GM19452 (cell line): ENCODE results near the gene ZEB1.
A peak's percentile ranks its signal among the peaks of the same experiment; 100 is the strongest.
"Not testable (repeated sequence)": the region's sequence is repeated elsewhere in the genome, so short reads cannot be mapped to it uniquely, and the experiment has no call there.

Experiments
- ATAC-seq: cut with Tn5 transposase; IDR thresholded peaks from one replicate; pipeline ENCODE4 v1.9.1; 2021; ENCODE audit not compliant: unreplicated experiment

The ZEB1 gene

GRCh38 chr10:31364238-31364637, 45.2 kb downstream of the ZEB1 start:
- not testable (repeated sequence) for ATAC-seq

DNA sequence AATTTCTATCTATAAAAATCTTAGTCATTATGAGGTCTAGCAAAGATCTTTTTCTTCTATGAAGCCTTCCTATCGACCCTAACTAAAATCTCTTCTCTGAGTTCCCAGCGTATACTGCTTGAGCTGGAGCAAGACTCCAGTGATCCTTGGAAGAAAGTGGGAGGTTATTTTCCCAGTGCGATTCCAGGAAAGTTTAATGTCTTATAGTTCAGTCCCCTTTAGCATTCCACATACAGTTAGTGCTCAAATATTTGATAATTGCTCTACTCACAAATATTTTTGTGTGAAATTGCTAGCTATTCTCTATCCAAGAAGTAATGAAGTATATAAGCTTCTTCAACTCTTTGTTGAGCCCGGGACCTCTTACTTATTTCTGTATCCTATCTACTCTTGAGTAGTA, 47.7 kb downstream of the ZEB1 start:
- no peak for ATAC-seq

GRCh38 chr10:31368724-31369123, 49.7 kb downstream of the ZEB1 start:
- no peak for ATAC-seq

DNA sequence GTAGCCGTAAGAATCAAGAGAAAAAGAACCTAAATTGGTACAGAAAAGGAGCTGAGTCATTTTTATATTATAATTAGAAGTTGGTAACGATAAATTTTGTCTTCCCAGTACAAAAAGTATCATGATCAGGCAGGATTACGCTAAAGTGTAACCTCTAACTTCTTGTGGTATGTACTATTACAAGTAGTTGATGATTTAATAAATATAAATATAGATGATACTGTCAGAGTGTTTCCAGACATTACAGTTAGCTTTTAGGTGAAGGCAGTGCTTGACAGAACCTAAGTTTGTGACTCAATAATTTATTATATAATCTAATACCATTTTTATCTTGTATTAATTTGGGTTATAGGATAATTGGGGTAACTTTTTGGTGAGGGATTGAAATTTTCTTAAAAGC, 53.4 kb downstream of the ZEB1 start:
- ATAC-seq: no peak

GRCh38 chr10:31374146-31374696, 55.2 kb downstream of the ZEB1 start:
- no peak for ATAC-seq

GRCh38 chr10:31381171-31381570, 62.2 kb downstream of the ZEB1 start:
- no peak for ATAC-seq

DNA sequence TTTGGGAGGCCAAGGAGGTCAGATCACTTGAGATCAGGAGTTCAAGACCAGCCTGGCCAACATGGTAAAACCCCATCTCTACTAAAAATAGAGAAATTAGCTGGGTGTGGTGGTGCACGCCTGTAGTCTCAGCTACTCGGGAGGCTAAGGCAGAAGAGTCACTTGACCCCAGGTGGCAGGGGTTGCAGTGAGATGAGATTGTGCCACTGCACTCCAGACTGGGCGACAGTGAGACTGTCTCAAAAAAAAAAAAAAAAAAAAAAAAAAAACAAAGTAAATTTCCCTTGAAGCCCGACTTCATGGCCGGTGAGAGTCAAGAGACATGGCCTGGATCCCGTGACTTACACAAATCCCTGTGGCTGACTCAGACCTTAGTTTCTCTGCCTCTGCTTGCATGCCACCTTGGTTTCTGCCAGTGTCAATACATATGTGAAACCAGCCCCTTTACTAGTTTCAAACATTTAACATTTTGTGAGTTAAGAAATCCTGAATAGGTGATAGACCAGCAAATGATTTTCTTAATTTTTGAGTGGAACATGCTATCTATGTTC, 62.8 kb downstream of the ZEB1 start:
- ATAC-seq: no peak

DNA sequence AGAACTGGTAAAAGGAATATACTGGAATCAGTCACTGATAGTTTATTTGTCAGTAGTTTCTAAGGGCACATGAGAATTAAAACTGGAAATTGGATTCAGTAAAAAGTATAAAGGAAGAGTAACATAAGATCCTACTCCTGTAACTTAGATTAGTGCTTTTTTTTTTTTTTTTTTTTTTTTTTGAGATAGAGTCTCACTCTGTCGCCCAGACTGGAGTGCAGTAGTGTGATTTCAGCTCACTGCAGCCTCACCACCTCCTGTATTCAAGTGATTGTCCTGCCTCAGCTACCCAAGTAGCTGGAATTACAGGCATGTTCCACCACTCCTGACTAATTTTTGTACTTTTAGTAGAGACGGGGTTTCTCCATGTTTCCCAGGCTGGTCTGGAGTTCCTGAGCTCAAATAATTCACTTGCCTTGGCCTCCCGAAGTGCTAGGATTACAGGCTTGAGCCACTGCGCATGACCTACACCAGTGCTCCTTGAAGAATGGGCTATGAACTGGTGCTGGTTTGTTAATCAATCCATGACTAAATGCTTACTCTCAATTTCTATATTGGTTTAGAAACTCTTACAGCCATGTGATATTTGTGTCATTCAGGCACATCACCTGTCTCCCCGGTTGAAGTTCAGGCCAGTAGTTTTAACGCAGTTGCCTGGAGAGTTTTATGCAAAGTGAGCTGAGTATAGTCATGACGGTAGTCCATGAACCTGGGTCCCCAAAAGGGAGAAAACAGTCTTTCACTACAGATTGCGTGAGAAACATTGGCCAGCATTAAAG, 65.0 kb downstream of the ZEB1 start:
- ATAC-seq: peak; percentile 97

DNA sequence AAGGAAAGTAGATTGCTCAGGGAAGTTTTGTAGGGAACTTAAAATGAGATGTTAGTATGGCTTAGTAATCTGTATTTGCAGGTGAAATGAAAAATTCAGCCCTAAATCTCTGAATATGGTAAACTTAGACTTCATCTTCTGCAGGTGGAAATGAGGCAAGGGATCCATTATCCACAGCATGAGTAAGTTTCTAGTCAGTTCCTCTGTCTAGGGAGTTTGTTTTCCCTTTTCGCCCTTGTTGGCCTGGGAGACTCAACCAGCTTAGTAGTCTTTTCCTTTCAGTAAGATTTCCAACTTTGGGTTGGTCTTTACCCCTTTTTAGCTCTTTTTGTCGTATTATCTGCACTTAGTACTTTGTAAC, 65.6 kb downstream of the ZEB1 start:
- peak; percentile 5 for ATAC-seq

- ATAC-seq: no peak
Observed at GRCh38 chr10:31390804-31391203, 71.8 kb downstream of the ZEB1 start.

GRCh38 chr10:31393844-31394243, 74.8 kb downstream of the ZEB1 start:
- peak; percentile 55 for ATAC-seq

DNA sequence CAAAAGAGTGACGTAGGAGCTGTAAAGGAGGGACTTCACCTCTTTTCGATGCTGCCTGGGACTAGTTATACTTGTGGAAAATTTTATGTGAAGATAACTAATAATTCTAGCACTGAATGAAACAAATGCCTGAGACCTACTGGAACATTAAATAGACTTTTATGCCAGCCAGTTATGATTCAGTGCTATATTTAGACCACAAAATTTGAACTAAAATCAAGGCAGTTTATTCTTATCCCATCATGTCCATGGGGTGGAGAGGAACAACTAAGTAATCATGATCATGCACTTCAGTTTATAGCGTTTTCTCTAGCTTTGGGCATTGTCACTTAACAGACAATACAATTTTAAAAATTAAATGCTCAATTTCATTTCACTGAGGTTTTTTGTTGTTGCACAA, 76.7 kb downstream of the ZEB1 start:
- ATAC-seq: no peak

GRCh38 chr10:31396376-31396775, 77.4 kb downstream of the ZEB1 start:
- no peak for ATAC-seq

GRCh38 chr10:31397852-31398251, 78.8 kb downstream of the ZEB1 start:
- no peak for ATAC-seq

DNA sequence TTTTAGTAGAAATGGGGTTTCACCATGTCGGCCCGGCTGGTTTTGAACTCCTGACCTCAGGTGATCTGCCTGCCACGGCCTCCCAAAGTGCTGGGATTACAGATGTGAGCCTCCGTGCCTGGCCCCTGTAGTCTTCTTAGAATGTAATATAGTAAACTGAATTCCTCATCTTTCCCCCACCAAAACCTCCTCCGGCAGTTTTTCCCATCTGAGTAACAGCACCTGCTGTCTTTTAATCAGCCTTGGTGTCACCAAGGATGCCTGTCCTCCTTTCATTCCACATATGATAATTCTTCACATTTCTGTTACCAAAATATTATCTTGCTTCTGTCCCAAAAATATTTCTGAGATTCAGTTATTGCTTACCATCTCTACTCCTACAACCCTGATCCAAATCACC, 80.2 kb downstream of the ZEB1 start:
- no peak for ATAC-seq

GRCh38 chr10:31399631-31400030, 80.6 kb downstream of the ZEB1 start:
- ATAC-seq: no peak

DNA sequence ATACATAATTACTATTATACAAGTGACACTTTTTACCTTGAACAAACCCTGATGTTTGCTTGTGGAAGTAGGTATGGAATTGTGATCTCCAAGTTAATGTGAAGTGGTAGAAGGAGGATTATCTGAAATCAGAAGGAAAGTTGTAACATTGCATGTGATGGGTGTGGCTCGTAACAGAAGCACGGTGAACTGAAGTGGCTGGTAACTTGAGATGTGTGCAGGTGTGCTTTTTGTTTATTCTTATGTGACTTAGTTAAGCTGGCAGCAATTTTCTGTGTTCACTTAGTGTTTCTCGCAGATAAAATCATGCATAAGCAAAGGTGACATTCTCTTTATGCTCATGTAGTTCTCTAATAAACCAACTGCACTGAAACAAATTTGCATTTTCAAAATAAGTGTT, 82.3 kb downstream of the ZEB1 start:
- no peak for ATAC-seq

DNA sequence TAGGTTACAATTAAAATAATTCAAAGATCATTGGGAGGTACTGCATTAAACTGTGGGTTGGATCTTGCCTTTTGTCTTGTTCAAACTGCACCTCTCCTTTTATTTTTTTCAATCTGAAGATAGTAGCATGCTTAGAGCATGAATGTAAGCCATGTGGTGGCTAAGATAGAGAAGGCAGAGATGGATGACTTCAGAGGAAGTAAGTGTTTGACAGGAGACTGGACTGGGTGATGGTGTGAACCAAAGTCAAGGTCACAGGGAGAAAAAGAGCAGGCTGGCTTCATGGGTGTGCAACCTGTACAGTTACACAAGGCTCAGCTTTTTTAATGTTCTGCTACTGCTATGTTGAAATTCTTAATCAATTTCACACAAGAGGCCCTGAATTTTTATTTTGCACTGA, 85.6 kb downstream of the ZEB1 start:
- no peak for ATAC-seq

DNA sequence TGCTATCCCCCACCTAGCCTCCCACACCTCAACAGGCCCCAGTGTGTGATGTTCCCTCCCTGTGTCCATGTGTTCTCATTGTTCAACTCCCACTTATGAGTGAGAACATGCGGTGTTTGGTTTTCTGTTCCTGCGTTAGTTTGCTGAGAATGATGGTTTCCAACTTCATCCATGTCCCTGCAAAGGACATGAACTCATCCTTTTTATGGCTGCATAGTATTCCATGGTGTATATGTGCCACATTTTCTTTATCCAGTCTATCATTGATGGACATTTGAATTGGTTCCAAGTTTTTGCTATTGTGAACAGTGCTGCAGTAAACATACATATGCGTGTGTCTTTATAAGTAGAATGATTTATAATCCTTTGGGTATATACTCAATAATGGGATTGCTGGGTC, 86.8 kb downstream of the ZEB1 start:
- not testable (repeated sequence) for ATAC-seq

GRCh38 chr10:31412397-31412796, 93.4 kb downstream of the ZEB1 start:
- not testable (repeated sequence) for ATAC-seq

DNA sequence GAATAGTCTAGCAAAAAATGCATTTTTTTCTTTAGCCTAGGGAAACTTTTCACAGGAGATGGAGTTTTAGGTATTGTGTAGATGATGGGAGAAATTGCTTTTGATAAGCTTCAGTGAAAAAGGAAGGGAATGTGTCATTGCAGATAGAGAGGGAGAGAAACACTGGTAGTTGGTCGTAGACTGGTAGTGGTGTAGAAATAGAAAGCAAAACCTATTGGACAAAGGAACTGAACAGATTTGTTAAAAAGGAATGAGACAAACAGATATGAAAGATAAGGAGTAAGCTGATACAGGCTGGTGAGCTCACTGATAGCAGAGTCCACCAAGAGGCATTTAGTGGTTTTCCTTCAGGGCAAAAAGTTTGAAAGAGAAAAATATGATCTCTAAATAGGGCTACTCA, 94.3 kb downstream of the ZEB1 start:
- ATAC-seq: no peak

DNA sequence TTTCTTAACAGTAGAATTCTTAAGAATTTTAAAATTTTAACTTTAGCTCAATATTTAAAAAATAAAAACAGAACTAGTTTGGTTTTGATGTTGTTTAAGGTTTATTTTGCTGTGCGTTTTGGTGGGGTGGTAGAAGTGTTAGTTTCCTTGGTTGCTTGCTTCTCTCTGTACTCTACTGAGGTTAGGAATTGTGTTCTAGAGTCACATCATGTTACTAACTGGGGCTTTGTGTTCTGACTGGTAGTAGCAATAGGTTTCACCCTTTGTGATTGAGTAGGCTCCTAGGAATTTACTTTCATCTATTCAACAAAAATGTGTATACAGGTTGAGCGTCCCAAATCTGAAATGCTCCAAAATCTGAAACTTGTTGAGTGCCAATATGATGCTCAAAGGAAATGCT, 99.5 kb downstream of the ZEB1 start:
- no peak for ATAC-seq
